DMS114 treated with DMSO at 0.1 percent for 48 hours (cell line): Measurements from ENCODE around the gene EPB41L3.
"Not testable (repeated sequence)": the region's sequence is repeated elsewhere in the genome, so short reads cannot be mapped to it uniquely, and the experiment has no call there.

Source experiments
- DNase-seq: peaks from one replicate; lab custom pipeline; 2025; ENCODE audit not compliant: unreplicated experiment; lab: John Stamatoyannopoulos, UW

EPB41L3 gene

GRCh38 chr18:5500158-5500939, 43.4 kb downstream of the EPB41L3 start:
- no peak for DNase-seq

- DNase-seq = no peak
These were observed 45.3 kb downstream of the EPB41L3 start for GRCh38 chr18:5498452-5498851.

GRCh38 chr18:5496305-5496704, 47.5 kb downstream of the EPB41L3 start:
- no peak for DNase-seq

- no peak for DNase-seq
These were observed 52.9 kb downstream of the EPB41L3 start for GRCh38 chr18:5490753-5491480.

GRCh38 chr18:5488844-5489243, 55.0 kb downstream of the EPB41L3 start:
- no peak for DNase-seq

- DNase-seq = not testable (repeated sequence)
These were observed 55.8 kb downstream of the EPB41L3 start for GRCh38 chr18:5488044-5488443.

GRCh38 chr18:5484526-5484925, 59.3 kb downstream of the EPB41L3 start:
- no peak for DNase-seq

- no peak for DNase-seq
These were observed 62.2 kb downstream of the EPB41L3 start for GRCh38 chr18:5481621-5482020.

- no peak for DNase-seq
These were observed 65.5 kb downstream of the EPB41L3 start for GRCh38 chr18:5478261-5478660.

GRCh38 chr18:5476961-5477800, 66.6 kb downstream of the EPB41L3 start:
- DNase-seq = peak; percentile 79

GRCh38 chr18:5475267-5475666, 68.5 kb downstream of the EPB41L3 start:
- DNase-seq = no peak

- no peak for DNase-seq
These were observed 74.5 kb downstream of the EPB41L3 start for GRCh38 chr18:5469340-5469739.

- DNase-seq = no peak
These were observed 75.4 kb downstream of the EPB41L3 start for GRCh38 chr18:5468394-5468793.

GRCh38 chr18:5467671-5468070, 76.1 kb downstream of the EPB41L3 start:
- no peak for DNase-seq

- DNase-seq = no peak
These were observed 77.5 kb downstream of the EPB41L3 start for GRCh38 chr18:5466256-5466655.

GRCh38 chr18:5464251-5464650, 79.5 kb downstream of the EPB41L3 start:
- DNase-seq = no peak

- no peak for DNase-seq
These were observed 80.0 kb downstream of the EPB41L3 start for GRCh38 chr18:5463831-5464230.

- DNase-seq = no peak
These were observed 80.4 kb downstream of the EPB41L3 start for GRCh38 chr18:5463390-5463789.

- DNase-seq = no peak
These were observed 81.6 kb downstream of the EPB41L3 start for GRCh38 chr18:5462227-5462626.

- peak; percentile 72 for DNase-seq
These were observed 82.8 kb downstream of the EPB41L3 start for GRCh38 chr18:5461041-5461440.

- DNase-seq = no peak
These were observed 86.3 kb downstream of the EPB41L3 start for GRCh38 chr18:5457462-5457957.
